ENCODE measurements around the gene PDE6D. TPM values are rescaled to one million over a fixed set of nuclear protein-coding genes. Genes with fewer than 3 reads are reported as not detected.

PDE6D gene
- total and polyA plus RNA-seq, 2 of the 13 experiments (the other 11 are each of a cell fraction or from before 2014, with no cell fraction given) = 14.1 to 23.2 TPM

GRCh38 chr2:231786177-231786916 is 5.3 kb upstream of the PDE6D start, which contains the start of gene COPS7B (continued):
- TF ChIP-seq HNF1A (IDR thresholded peaks at IDR 0.05; ENCODE audit: low read depth) (no peak), HNF1A (CRISPR knock-in tag; IDR thresholded peaks at IDR 0.05; ENCODE audit: borderline replicate concordance) (peak; percentile 93), SAP130 (CRISPR knock-in tag; IDR thresholded peaks at IDR 0.05; ENCODE audit: low read depth) (peak; percentile 97), CC2D1A (CRISPR knock-in tag; IDR thresholded peaks at IDR 0.05) (no peak), SPEN (CRISPR knock-in tag; IDR thresholded peaks at IDR 0.05; ENCODE audit: low read depth) (peak; percentile 99), POLR2AphosphoS5 (IDR thresholded peaks at IDR 0.05; ENCODE audit: low read depth, low read length) (peak; percentile 63), ZNF879 (CRISPR knock-in tag; IDR thresholded peaks at IDR 0.05) (no peak), HINFP (CRISPR knock-in tag; IDR thresholded peaks at IDR 0.05; ENCODE audit: low read depth) (peak; percentile 91), ZMYM3 (CRISPR knock-in tag; IDR thresholded peaks at IDR 0.05) (peak; percentile 89), KLF16 (CRISPR knock-in tag; IDR thresholded peaks at IDR 0.05) (peak in 1 of 2 experiments; percentile 100; a peak in 2 of 4 replicates), AHDC1 (CRISPR knock-in tag; IDR thresholded peaks at IDR 0.05; ENCODE audit: borderline replicate concordance) (no peak)
